ENCODE measurements around the gene GLRX.
A peak's percentile ranks its signal among the peaks of the same experiment; 100 is the strongest.
"Not testable (repeated sequence)": the region's sequence is repeated elsewhere in the genome, so short reads cannot be mapped to it uniquely, and the experiment has no call there.

The GLRX gene

GRCh38 chr5:95852567-95852966 lies 30.0 kb upstream of the GLRX start:
- Histone ChIP-seq H3K9me3 (ENCODE audit: control insufficient read depth in 2 of 2, low read length in 2 of 2) (no peaks in the 10 kb centered on the region), H3K4me1 (ENCODE audit: control insufficient read depth in 2 of 2, insufficient read depth in 2 of 2, low read length in 2 of 2) (no peaks in the 10 kb centered on the region), H3K4me3 (ENCODE audit: low read length in 2 of 2) (no peak overlapping the region), H3K36me3 (ENCODE audit: control insufficient read depth in 2 of 2, insufficient read depth in 2 of 2, low read length in 2 of 2) (no peaks in the 10 kb centered on the region), H3K27ac (ENCODE audit: low read depth in 2 of 2, low read length in 2 of 2) (no peak overlapping the region), H3K9ac (ENCODE audit: low read depth in 1 of 2, low read length in 2 of 2) (no peak overlapping the region), H3K27me3 (ENCODE audit: control insufficient read depth in 2 of 2, insufficient read depth in 2 of 2, low read length in 2 of 2) (no peaks in the 10 kb centered on the region)

GRCh38 chr5:95851141-95851540 lies 28.6 kb upstream of the GLRX start:
- H3K9me3 ChIP-seq (ENCODE audit: control insufficient read depth in 2 of 2, low read length in 2 of 2); H3K27ac ChIP-seq (ENCODE audit: low read depth in 2 of 2, low read length in 2 of 2); H3K4me3 ChIP-seq (ENCODE audit: low read length in 2 of 2); H3K27me3 ChIP-seq (ENCODE audit: control insufficient read depth in 2 of 2, insufficient read depth in 2 of 2, low read length in 2 of 2); H3K4me1 ChIP-seq (ENCODE audit: control insufficient read depth in 2 of 2, insufficient read depth in 2 of 2, low read length in 2 of 2); H3K36me3 ChIP-seq (ENCODE audit: control insufficient read depth in 2 of 2, insufficient read depth in 2 of 2, low read length in 2 of 2); H3K9ac ChIP-seq (ENCODE audit: low read depth in 1 of 2, low read length in 2 of 2): not testable (repeated sequence)

GRCh38 chr5:95850391-95850894 lies 27.9 kb upstream of the GLRX start:
- H3K36me3 ChIP-seq (ENCODE audit: control insufficient read depth in 2 of 2, insufficient read depth in 2 of 2, low read length in 2 of 2), result no peaks in the 10 kb centered on the region
- H3K9ac ChIP-seq (ENCODE audit: low read depth in 1 of 2, low read length in 2 of 2), result no peak overlapping the region
- H3K4me3 ChIP-seq (ENCODE audit: low read length in 2 of 2), result no peak overlapping the region

DNA sequence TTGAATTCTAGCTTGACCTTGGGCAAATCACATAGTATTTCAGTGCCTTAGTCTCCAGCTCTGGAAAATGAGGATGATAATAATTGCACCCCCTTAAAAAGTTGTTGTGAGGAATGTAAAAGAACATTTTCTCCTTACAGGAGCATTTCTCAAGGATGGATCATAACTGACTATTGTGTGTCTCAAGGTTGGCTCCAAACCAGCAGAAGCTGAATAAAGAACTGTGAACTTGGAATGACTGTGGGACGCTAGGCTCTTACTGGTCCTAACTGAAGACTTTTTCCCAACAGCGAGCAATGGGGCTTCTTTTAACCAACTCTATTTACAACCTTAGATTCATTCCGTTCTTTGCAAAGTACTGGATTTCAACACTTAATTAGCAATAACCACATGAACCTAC lies 26.2 kb upstream of the GLRX start:
- Histone ChIP-seq H3K4me3 (ENCODE audit: low read length in 2 of 2) (no peak overlapping the region), H3K27me3 (ENCODE audit: control insufficient read depth in 2 of 2, insufficient read depth in 2 of 2, low read length in 2 of 2) (no peaks in the 10 kb centered on the region), H3K36me3 (ENCODE audit: control insufficient read depth in 2 of 2, insufficient read depth in 2 of 2, low read length in 2 of 2) (no peaks in the 10 kb centered on the region), H3K4me1 (ENCODE audit: control insufficient read depth in 2 of 2, insufficient read depth in 2 of 2, low read length in 2 of 2) (no peaks in the 10 kb centered on the region), H3K9ac (ENCODE audit: low read depth in 1 of 2, low read length in 2 of 2) (no peak overlapping the region), H3K27ac (ENCODE audit: low read depth in 2 of 2, low read length in 2 of 2) (no peak overlapping the region), H3K9me3 (ENCODE audit: control insufficient read depth in 2 of 2, low read length in 2 of 2) (no peaks in the 10 kb centered on the region)

More at GRCh38 chr5:95850391-95850894, 27.9 kb upstream of the GLRX start:
- no peaks in the 10 kb centered on the region for H3K27me3 ChIP-seq (ENCODE audit: control insufficient read depth in 2 of 2, insufficient read depth in 2 of 2, low read length in 2 of 2)
- H3K27ac ChIP-seq (ENCODE audit: low read depth in 2 of 2, low read length in 2 of 2), result no peak overlapping the region
- no peaks in the 10 kb centered on the region for H3K9me3 ChIP-seq (ENCODE audit: control insufficient read depth in 2 of 2, low read length in 2 of 2)
- H3K4me1 ChIP-seq (ENCODE audit: control insufficient read depth in 2 of 2, insufficient read depth in 2 of 2, low read length in 2 of 2), result no peaks in the 10 kb centered on the region

DNA sequence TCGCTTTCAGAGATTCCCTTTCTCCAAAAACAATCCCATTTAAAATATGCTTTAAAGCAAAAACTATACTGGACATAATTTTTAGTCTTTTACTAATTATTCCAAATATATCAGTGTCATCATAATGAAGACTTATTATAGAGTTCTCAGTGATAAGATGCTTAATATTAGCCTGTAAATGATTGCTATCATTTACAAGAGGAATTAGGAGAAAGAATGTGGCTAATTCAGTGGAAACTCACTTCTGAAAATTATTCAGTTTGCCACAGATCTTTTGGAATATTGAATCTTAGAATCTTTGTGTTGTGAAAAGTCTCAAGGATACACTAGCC lies 24.7 kb upstream of the GLRX start:
- Histone ChIP-seq H3K27ac (ENCODE audit: low read depth in 2 of 2, low read length in 2 of 2) (no peak overlapping the region), H3K4me3 (ENCODE audit: low read length in 2 of 2) (no peak overlapping the region), H3K36me3 (ENCODE audit: control insufficient read depth in 2 of 2, insufficient read depth in 2 of 2, low read length in 2 of 2) (no peaks in the 10 kb centered on the region), H3K27me3 (ENCODE audit: control insufficient read depth in 2 of 2, insufficient read depth in 2 of 2, low read length in 2 of 2) (no peaks in the 10 kb centered on the region), H3K9ac (ENCODE audit: low read depth in 1 of 2, low read length in 2 of 2) (no peak overlapping the region), H3K9me3 (ENCODE audit: control insufficient read depth in 2 of 2, low read length in 2 of 2) (no peaks in the 10 kb centered on the region), H3K4me1 (ENCODE audit: control insufficient read depth in 2 of 2, insufficient read depth in 2 of 2, low read length in 2 of 2) (peaks cover 7 to 9% of the 10 kb centered on the region in 2 donors)

DNA sequence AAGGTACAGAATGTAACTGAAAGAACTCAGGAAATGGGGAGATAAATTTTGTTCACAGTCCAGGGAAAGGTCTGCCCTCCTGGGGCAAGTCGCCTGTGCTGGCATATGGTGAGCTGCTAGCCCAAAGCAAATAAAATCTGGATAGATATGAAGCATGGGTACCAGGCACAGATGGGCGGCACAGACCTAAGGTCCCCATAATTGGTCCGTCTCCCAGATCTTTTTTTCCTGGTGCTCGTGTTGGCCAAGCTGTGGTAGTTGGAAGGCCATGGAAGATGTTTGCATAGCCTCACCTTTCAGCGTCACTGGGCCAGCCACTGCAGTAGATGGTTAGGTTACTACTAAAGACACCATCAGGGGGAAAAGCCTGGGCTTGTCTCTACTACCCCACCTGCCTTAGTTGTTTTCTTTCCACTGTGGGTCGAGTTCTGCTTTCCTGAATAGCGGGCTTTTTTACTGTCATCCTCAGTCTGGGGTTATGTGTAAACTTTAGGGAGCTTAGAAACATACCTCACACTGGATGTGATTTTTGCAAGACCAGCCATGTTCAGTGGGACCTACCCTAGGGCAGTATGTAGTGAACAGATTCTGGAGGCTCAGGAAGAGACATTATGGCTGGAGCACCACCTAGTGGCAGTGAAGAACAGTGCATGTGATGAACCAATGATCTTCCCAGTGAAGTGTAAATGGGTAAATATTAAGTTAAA lies 24.2 kb upstream of the GLRX start:
- H3K4me1 ChIP-seq (ENCODE audit: control insufficient read depth in 2 of 2, insufficient read depth in 2 of 2, low read length in 2 of 2), result peaks cover 11 to 14% of the 10 kb centered on the region in 2 donors

GRCh38 chr5:95845391-95845790 lies 22.9 kb upstream of the GLRX start:
- no peaks in the 10 kb centered on the region for H3K9me3 ChIP-seq (ENCODE audit: control insufficient read depth in 2 of 2, low read length in 2 of 2)
- H3K4me3 ChIP-seq (ENCODE audit: low read length in 2 of 2), result no peak overlapping the region
- no peak overlapping the region for H3K9ac ChIP-seq (ENCODE audit: low read depth in 1 of 2, low read length in 2 of 2)
- no peak overlapping the region for H3K27ac ChIP-seq (ENCODE audit: low read depth in 2 of 2, low read length in 2 of 2)
- no peaks in the 10 kb centered on the region for H3K36me3 ChIP-seq (ENCODE audit: control insufficient read depth in 2 of 2, insufficient read depth in 2 of 2, low read length in 2 of 2)
- peaks cover 11 to 24% of the 10 kb centered on the region in 2 donors for H3K4me1 ChIP-seq (ENCODE audit: control insufficient read depth in 2 of 2, insufficient read depth in 2 of 2, low read length in 2 of 2)
- no peaks in the 10 kb centered on the region for H3K27me3 ChIP-seq (ENCODE audit: control insufficient read depth in 2 of 2, insufficient read depth in 2 of 2, low read length in 2 of 2)

More for the DNA sequence above, 24.2 kb upstream of the GLRX start:
- no peak overlapping the region for H3K27ac ChIP-seq (ENCODE audit: low read depth in 2 of 2, low read length in 2 of 2)
- no peak overlapping the region for H3K9ac ChIP-seq (ENCODE audit: low read depth in 1 of 2, low read length in 2 of 2)
- H3K4me3 ChIP-seq (ENCODE audit: low read length in 2 of 2), result no peak overlapping the region
- no peaks in the 10 kb centered on the region for H3K27me3 ChIP-seq (ENCODE audit: control insufficient read depth in 2 of 2, insufficient read depth in 2 of 2, low read length in 2 of 2)
- H3K9me3 ChIP-seq (ENCODE audit: control insufficient read depth in 2 of 2, low read length in 2 of 2), result no peaks in the 10 kb centered on the region
- no peaks in the 10 kb centered on the region for H3K36me3 ChIP-seq (ENCODE audit: control insufficient read depth in 2 of 2, insufficient read depth in 2 of 2, low read length in 2 of 2)

DNA sequence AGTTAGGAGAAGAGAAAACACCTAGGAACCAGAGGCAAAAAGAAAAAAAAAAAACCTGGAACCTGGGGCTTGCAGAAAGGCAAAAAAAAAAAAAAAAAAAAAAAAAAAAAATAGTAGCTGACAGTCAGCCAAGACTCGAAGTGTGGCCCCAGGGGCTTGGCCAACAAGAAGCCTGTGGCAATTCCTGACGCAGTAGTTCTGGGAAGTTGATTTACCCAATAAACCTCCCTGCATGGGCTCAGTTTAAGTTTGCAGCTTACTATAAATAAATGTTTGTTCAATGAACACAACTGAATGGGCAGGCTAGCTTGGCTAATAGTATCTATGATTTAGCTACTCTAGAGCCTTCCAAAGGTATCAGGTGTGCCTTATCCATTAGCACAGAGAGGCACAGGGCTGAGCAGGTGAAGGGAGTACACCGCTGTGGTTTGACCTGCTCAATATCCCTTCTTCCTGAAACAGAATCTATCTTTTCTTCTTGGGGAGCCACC lies 21.3 kb upstream of the GLRX start:
- no peaks in the 10 kb centered on the region for H3K36me3 ChIP-seq (ENCODE audit: control insufficient read depth in 2 of 2, insufficient read depth in 2 of 2, low read length in 2 of 2)
- H3K27me3 ChIP-seq (ENCODE audit: control insufficient read depth in 2 of 2, insufficient read depth in 2 of 2, low read length in 2 of 2), result no peaks in the 10 kb centered on the region
- no peaks in the 10 kb centered on the region for H3K9me3 ChIP-seq (ENCODE audit: control insufficient read depth in 2 of 2, low read length in 2 of 2)
- H3K9ac ChIP-seq (ENCODE audit: low read depth in 1 of 2, low read length in 2 of 2), result peak overlapping the region in 1 of 2 donors; percentile 18
- H3K4me3 ChIP-seq (ENCODE audit: low read length in 2 of 2), result no peak overlapping the region
- H3K4me1 ChIP-seq (ENCODE audit: control insufficient read depth in 2 of 2, insufficient read depth in 2 of 2, low read length in 2 of 2), result peaks cover 11 to 28% of the 10 kb centered on the region in 2 donors
- peak overlapping the region in 1 of 2 donors; percentile 27 for H3K27ac ChIP-seq (ENCODE audit: low read depth in 2 of 2, low read length in 2 of 2)

DNA sequence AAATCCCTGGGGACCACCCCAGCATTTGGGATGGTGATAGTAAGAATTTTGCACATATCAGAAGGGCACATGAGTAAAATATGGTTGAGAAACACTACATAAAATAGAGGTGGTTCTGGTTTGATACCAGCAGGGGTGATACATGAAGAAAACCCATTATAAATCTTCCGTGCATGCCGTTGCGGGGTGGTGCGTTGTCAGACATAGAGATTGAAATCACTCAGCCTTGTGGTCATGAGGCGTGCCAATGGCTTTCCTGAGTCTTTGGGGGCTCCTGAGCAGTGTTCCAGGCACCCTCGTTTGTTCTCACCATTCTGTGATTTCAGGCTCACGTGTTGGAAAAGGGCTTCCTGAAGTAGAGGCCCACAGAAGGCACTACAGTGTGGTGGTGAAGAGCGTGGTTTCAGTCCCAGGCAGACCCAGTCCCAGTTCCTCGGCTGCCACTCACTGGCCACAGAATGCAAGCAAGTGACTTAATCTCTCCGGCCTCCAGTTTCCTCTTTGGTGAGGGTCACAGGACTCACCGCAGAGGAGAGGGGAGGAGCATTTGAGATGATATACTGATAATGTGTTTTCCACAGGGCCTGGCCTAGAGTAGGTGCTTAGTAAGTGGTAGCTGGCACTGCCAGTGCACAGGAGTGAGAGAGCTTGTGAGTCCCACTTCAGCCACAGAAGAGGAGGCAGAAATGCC lies 20.5 kb upstream of the GLRX start:
- Histone ChIP-seq H3K27me3 (ENCODE audit: control insufficient read depth in 2 of 2, insufficient read depth in 2 of 2, low read length in 2 of 2) (no peaks in the 10 kb centered on the region), H3K9me3 (ENCODE audit: control insufficient read depth in 2 of 2, low read length in 2 of 2) (no peaks in the 10 kb centered on the region), H3K9ac (ENCODE audit: low read depth in 1 of 2, low read length in 2 of 2) (peak overlapping the region in 1 of 2 donors; percentile 18), H3K4me3 (ENCODE audit: low read length in 2 of 2) (no peak overlapping the region), H3K4me1 (ENCODE audit: control insufficient read depth in 2 of 2, insufficient read depth in 2 of 2, low read length in 2 of 2) (peaks cover 11 to 28% of the 10 kb centered on the region in 2 donors), H3K27ac (ENCODE audit: low read depth in 2 of 2, low read length in 2 of 2) (peak overlapping the region in 1 of 2 donors; percentile 27), H3K36me3 (ENCODE audit: control insufficient read depth in 2 of 2, insufficient read depth in 2 of 2, low read length in 2 of 2) (no peaks in the 10 kb centered on the region)

All from mucosa of rectum (tissue), 2 donors.